Duodenal mucosa (tissue), 2 donors: ENCODE results near the gene MBD3L3.
"Not testable (repeated sequence)": the region's sequence is repeated elsewhere in the genome, so short reads cannot be mapped to it uniquely, and the experiment has no call there.

Experiments
- H3K27ac ChIP-seq: one replicate; pipeline ENCODE4 v1.7.0; 2013; ENCODE audit warnings: low read depth, low read length
- H3K27me3 ChIP-seq, 2 donors: one replicate each; pipeline ENCODE4 v1.7.0; 2013; ENCODE audit warnings: low read length in 2 of 2, control low read depth in 1 of 2; ENCODE audit not compliant: insufficient read depth in 2 of 2, control insufficient read depth in 1 of 2
- H3K36me3 ChIP-seq, 2 donors: one replicate each; pipeline ENCODE4 v1.7.0; 2013; ENCODE audit warnings: low read length in 2 of 2, control low read depth in 1 of 2; ENCODE audit not compliant: insufficient read depth in 2 of 2, control insufficient read depth in 1 of 2
- H3K4me1 ChIP-seq, 2 donors: one replicate each; pipeline ENCODE4 v1.7.0; 2013; ENCODE audit warnings: low read length in 2 of 2, control low read depth in 1 of 2; ENCODE audit not compliant: insufficient read depth in 2 of 2, control insufficient read depth in 1 of 2
- H3K4me3 ChIP-seq, 2 donors: one replicate each; pipeline ENCODE4 v1.7.0; 2013; ENCODE audit warnings: low read length in 2 of 2, low read depth in 1 of 2
- H3K9ac ChIP-seq, 2 donors: one replicate each; pipeline ENCODE4 v1.7.0; 2013; ENCODE audit warnings: low read length in 2 of 2, low read depth in 1 of 2
- H3K9me3 ChIP-seq, 2 donors: one replicate each; pipeline ENCODE4 v1.7.0; 2013; ENCODE audit warnings: low read length in 2 of 2, control low read depth in 1 of 2; ENCODE audit not compliant: control insufficient read depth in 1 of 2

Gene MBD3L3

GRCh38 chr19:7058576-7058975 is at the start of gene MBD3L3:
MBD3L3 (minus strand) TSS chr19:7058676; CDS start chr19:7058605, 71 bp downstream.
- not testable (repeated sequence) for H3K4me3 ChIP-seq, H3K9me3 ChIP-seq, H3K27ac ChIP-seq, H3K9ac ChIP-seq, H3K27me3 ChIP-seq, H3K4me1 ChIP-seq, H3K36me3 ChIP-seq

- Histone ChIP-seq H3K4me3 (no peak overlapping the region), H3K36me3 (no peaks in the 10 kb centered on the region), H3K9ac (no peak overlapping the region), H3K4me1 (no peaks in the 10 kb centered on the region), H3K27me3 (no peaks in the 10 kb centered on the region), H3K27ac (no peak overlapping the region), H3K9me3 (no peaks in the 10 kb centered on the region)
These were observed 48.5 kb upstream of the MBD3L3 start for GRCh38 chr19:7106711-7107657.

GRCh38 chr19:7104747-7105447 is 46.4 kb upstream of the MBD3L3 start:
- Histone ChIP-seq H3K27me3 (no peaks in the 10 kb centered on the region), H3K4me1 (peaks cover 0 to 5% of the 10 kb centered on the region in 2 donors), H3K9ac (no peak overlapping the region), H3K36me3 (no peaks in the 10 kb centered on the region), H3K27ac (no peak overlapping the region), H3K9me3 (no peaks in the 10 kb centered on the region), H3K4me3 (no peak overlapping the region)

GRCh38 chr19:7101498-7102253 is 43.2 kb upstream of the MBD3L3 start:
- no peaks in the 10 kb centered on the region for H3K36me3 ChIP-seq
- H3K4me1 ChIP-seq = peaks cover 4 to 11% of the 10 kb centered on the region in 2 donors
- no peak overlapping the region for H3K4me3 ChIP-seq
- no peak overlapping the region for H3K9ac ChIP-seq
- H3K9me3 ChIP-seq = no peaks in the 10 kb centered on the region
- H3K27ac ChIP-seq = no peak overlapping the region
- no peaks in the 10 kb centered on the region for H3K27me3 ChIP-seq

GRCh38 chr19:7099597-7099921 is 41.1 kb upstream of the MBD3L3 start:
- Histone ChIP-seq H3K9me3 (peaks cover 5 to 6% of the 10 kb centered on the region in 2 donors), H3K27me3 (no peaks in the 10 kb centered on the region), H3K4me3 (peak overlapping the region; percentile 77 to 96), H3K27ac (peak overlapping the region; percentile 91), H3K9ac (peak overlapping the region; percentile 70 to 99), H3K36me3 (no peaks in the 10 kb centered on the region), H3K4me1 (peaks cover 4 to 11% of the 10 kb centered on the region in 2 donors)

GRCh38 chr19:7098701-7099596 is 40.5 kb upstream of the MBD3L3 start:
- Histone ChIP-seq H3K27ac (peak overlapping the region; percentile 91), H3K36me3 (no peaks in the 10 kb centered on the region), H3K4me1 (peaks cover 4 to 11% of the 10 kb centered on the region in 2 donors), H3K4me3 (peak overlapping the region; percentile 77 to 96), H3K9ac (peak overlapping the region; percentile 70 to 99), H3K27me3 (no peaks in the 10 kb centered on the region), H3K9me3 (peaks cover 5 to 6% of the 10 kb centered on the region in 2 donors)

GRCh38 chr19:7098096-7098495 is 39.6 kb upstream of the MBD3L3 start:
- H3K9me3 ChIP-seq = peaks cover 6 to 9% of the 10 kb centered on the region in 2 donors
- H3K4me3 ChIP-seq = peak overlapping the region; percentile 77 to 96
- no peak overlapping the region for H3K27ac ChIP-seq
- no peaks in the 10 kb centered on the region for H3K36me3 ChIP-seq
- H3K9ac ChIP-seq = no peak overlapping the region
- H3K4me1 ChIP-seq = peaks cover 4 to 11% of the 10 kb centered on the region in 2 donors
- no peaks in the 10 kb centered on the region for H3K27me3 ChIP-seq

GRCh38 chr19:7088999-7089398 is 30.5 kb upstream of the MBD3L3 start:
- H3K27ac ChIP-seq = no peak overlapping the region
- H3K4me1 ChIP-seq = no peaks in the 10 kb centered on the region
- no peaks in the 10 kb centered on the region for H3K27me3 ChIP-seq
- no peak overlapping the region for H3K9ac ChIP-seq
- H3K4me3 ChIP-seq = no peak overlapping the region
- peaks cover 9 to 11% of the 10 kb centered on the region in 2 donors for H3K36me3 ChIP-seq
- H3K9me3 ChIP-seq = peaks cover 48 to 55% of the 10 kb centered on the region in 2 donors
